HCT116 (cell line): Measurements from ENCODE around the gene TCF7L1. TPM values are rescaled to one million over a fixed set of nuclear protein-coding genes. Genes with fewer than 3 reads are reported as not detected.

ENCODE experiments used
- ATAC-seq: fragments of 200-7000 bp; cut with Tn5 transposase; 2 replicates; pipeline ENCODE4 v1.9.1; 2020; ENCODE audit warnings: mild to moderate bottlenecking, moderate library complexity
- BruUV-seq: library from RNA; stranded (reverse); fragments of 400-500 nt; replicated peaks from 2 replicates; lab custom pipeline; 2021; lab: Mats Ljungman, UMichigan
- CTCF ChIA-PET: fragments of 300-600 bp; sonication (Branson Sonifier 250); formaldehyde crosslinking; loops from one replicate; lab custom pipeline; 2021; ENCODE audit warnings: antibody characterized with exemption; lab: Charles Lee
- POLR2A ChIA-PET: fragments of 300-600, 350-600 bp; sonication (Branson Sonifier 250); formaldehyde crosslinking; loops from one replicate; lab custom pipeline; 2021; ENCODE audit warnings: antibody characterized with exemption; lab: Charles Lee
- RAD21 ChIA-PET, 2 experiments: fragments of 300-600 bp; sonication (Branson Sonifier 250); formaldehyde crosslinking; loops; one replicate each; lab custom pipeline; 2023; ENCODE audit warnings: low total read pairs in 2 of 2; ENCODE audit not compliant: uncharacterized antibody in 2 of 2, unreplicated experiment in 2 of 2, low non-redundant PET in 1 of 2; lab: Charles Lee
- DNase-seq: peaks from one replicate; pipeline ENCODE4 v3.0.0-alpha.2; 2010; ENCODE audit warnings: low read depth, low spot score
- H2AFZ ChIP-seq: fragments of 200-600 bp; shearing (Covaris generic), sonication (generic); 2 replicates; pipeline ENCODE4 v1.6.1; 2017; ENCODE audit warnings: low read depth, mixed run types, mixed read lengths, antibody characterized with exemption, low read length; ENCODE audit not compliant: poor library complexity, severe bottlenecking
- H3K27ac ChIP-seq: 2 replicates; pipeline ENCODE4 v1.5.1; 2012; ENCODE audit warnings: low read depth, low read length
- H3K27me3 ChIP-seq: fragments of 200-600 bp; sonication (generic); 2 replicates; pipeline ENCODE4 v1.6.1; 2016; ENCODE audit warnings: mixed run types, low read length, mixed read lengths; ENCODE audit not compliant: insufficient read depth
- H3K36me3 ChIP-seq, 2 experiments: fragments of 200-500 bp in 1 of 2; fragments of 200-600 bp in 1 of 2; sonication (Bioruptor generic) in 1 of 2; sonication (generic) in 1 of 2; 2 replicates each; pipeline versions ENCODE4 v1.5.1 to v1.6.1; 2014 to 2016; ENCODE audit warnings: low read length in 2 of 2, inconsistent platforms in 1 of 2, mixed read lengths in 1 of 2, mixed run types in 1 of 2; ENCODE audit not compliant: insufficient read depth in 2 of 2, control insufficient read depth in 1 of 2
- H3K4me1 ChIP-seq, 2 experiments: fragments of 200-600 bp in 1 of 2; sonication (generic) in 1 of 2; 2 replicates each; pipeline versions ENCODE4 v1.5.1 to v1.6.1; 2012 to 2017; ENCODE audit warnings: low read length in 2 of 2, inconsistent platforms in 1 of 2, mild to moderate bottlenecking in 1 of 2, mixed read lengths in 1 of 2, mixed run types in 1 of 2, moderate library complexity in 1 of 2; ENCODE audit not compliant: insufficient read depth in 2 of 2, control insufficient read depth in 1 of 2
- H3K4me2 ChIP-seq: fragments of 200-600 bp; sonication (generic); 2 replicates; pipeline ENCODE4 v1.6.1; 2017; ENCODE audit warnings: mixed run types, low read length, mixed read lengths
- H3K4me3 ChIP-seq, 2 experiments: fragments of 200-600 bp in 1 of 2; sonication (generic) in 1 of 2; replicated peaks in 1 of 2; 2 replicates each; pipeline ENCODE4 v1.5.1; 2011 to 2016; ENCODE audit warnings: low read length in 2 of 2, control low read depth in 1 of 2, low read depth in 1 of 2, mild to moderate bottlenecking in 1 of 2, mixed read lengths in 1 of 2, mixed run types in 1 of 2
- H3K79me2 ChIP-seq: fragments of 200-600 bp; sonication (generic); 2 replicates; pipeline ENCODE4 v1.6.1; 2017; ENCODE audit warnings: mild to moderate bottlenecking, mixed run types, low read length, moderate library complexity, mixed read lengths; ENCODE audit not compliant: insufficient read depth
- H3K9ac ChIP-seq: fragments of 200-600 bp; sonication (generic); 2 replicates; pipeline ENCODE4 v1.6.1; 2016; ENCODE audit warnings: low read length, mixed read lengths
- H3K9me2 ChIP-seq: fragments of 200-600 bp; sonication (generic), shearing (Covaris generic); 2 replicates; pipeline ENCODE4 v1.6.1; 2017; ENCODE audit warnings: mixed run types, mild to moderate bottlenecking, moderate library complexity; ENCODE audit not compliant: insufficient read depth
- H3K9me3 ChIP-seq, 2 experiments: fragments of 200-500 bp in 1 of 2; fragments of 200-600 bp in 1 of 2; sonication (Bioruptor generic) in 1 of 2; sonication (generic) in 1 of 2; 2 replicates each; pipeline ENCODE4 v1.6.1; 2014 to 2017; ENCODE audit warnings: low read length in 2 of 2, mixed read lengths in 2 of 2, inconsistent platforms in 1 of 2, low read depth in 1 of 2, mild to moderate bottlenecking in 1 of 2, mixed run types in 1 of 2, moderate library complexity in 1 of 2; ENCODE audit not compliant: control insufficient read depth in 1 of 2, insufficient read depth in 1 of 2
- H4K20me1 ChIP-seq: fragments of 200-600 bp; sonication (generic), shearing (Covaris generic); 2 replicates; pipeline ENCODE4 v1.6.1; 2017; ENCODE audit warnings: mixed run types, mild to moderate bottlenecking, moderate library complexity; ENCODE audit not compliant: insufficient read depth
- ATF3 ChIP-seq: IDR thresholded peaks from 2 replicates; pipeline ENCODE4 v1.6.1; 2012
- CBX3 ChIP-seq: IDR thresholded peaks from 2 replicates; pipeline ENCODE4 v1.6.1; 2012; ENCODE audit warnings: low read depth
- CEBPB ChIP-seq: IDR thresholded peaks from 2 replicates; pipeline ENCODE4 v1.6.1; 2012; ENCODE audit warnings: low read depth
- CTCF ChIP-seq, 3 experiments: fragments of 200-600 bp in 1 of 3; sonication (generic) in 1 of 3; IDR thresholded peaks in 2 of 3; conservative IDR thresholded peaks in 1 of 3; 2 replicates each; pipeline ENCODE4 v1.5.1; 2012 to 2017; ENCODE audit warnings: low read depth in 2 of 3, low read length in 2 of 3, antibody characterized with exemption in 1 of 3, borderline replicate concordance in 1 of 3, control low read depth in 1 of 3, mild to moderate bottlenecking in 1 of 3, mixed read lengths in 1 of 3, mixed run types in 1 of 3, moderate library complexity in 1 of 3; ENCODE audit not compliant: insufficient read depth in 1 of 3
- EGR1 ChIP-seq: IDR thresholded peaks from 2 replicates; pipeline ENCODE4 v1.6.1; 2012; ENCODE audit warnings: low read depth
- ELF1 ChIP-seq: IDR thresholded peaks from 2 replicates; pipeline ENCODE4 v1.6.1; 2012; ENCODE audit warnings: low read depth, borderline replicate concordance
- EZH2 ChIP-seq: fragments of 200-600 bp; sonication (generic); IDR thresholded peaks from 2 replicates; pipeline ENCODE4 v1.6.1; 2017; ENCODE audit warnings: antibody characterized with exemption, mixed run types
- EZH2phosphoT487 ChIP-seq: fragments of 200-600 bp; IDR thresholded peaks from 2 replicates; pipeline ENCODE4 v1.6.1; 2018; ENCODE audit warnings: antibody characterized with exemption, borderline replicate concordance
- FOSL1 ChIP-seq: IDR thresholded peaks from 2 replicates; pipeline ENCODE4 v1.6.1; 2012; ENCODE audit warnings: low read depth
- JUND ChIP-seq: IDR thresholded peaks from 2 replicates; pipeline ENCODE4 v1.6.1; 2012
- MAX ChIP-seq: IDR thresholded peaks from 2 replicates; pipeline ENCODE4 v1.6.1; 2012
- POLR2A ChIP-seq: IDR thresholded peaks from 2 replicates; pipeline ENCODE4 v1.7.0; 2011; ENCODE audit warnings: borderline replicate concordance; ENCODE audit not compliant: insufficient read depth, insufficient read length; ENCODE audit errors: extremely low read depth
- POLR2AphosphoS5 ChIP-seq: IDR thresholded peaks from 2 replicates; pipeline ENCODE4 v1.6.1; 2011; ENCODE audit warnings: mild to moderate bottlenecking, low read depth, low read length, moderate library complexity
- SIN3A ChIP-seq: IDR thresholded peaks from 2 replicates; pipeline ENCODE4 v1.6.1; 2012; ENCODE audit warnings: low read depth
- SP1 ChIP-seq: IDR thresholded peaks from 2 replicates; pipeline ENCODE4 v1.6.1; 2012; ENCODE audit warnings: low read depth
- SRF ChIP-seq: IDR thresholded peaks from 2 replicates; pipeline ENCODE4 v1.6.1; 2012; ENCODE audit warnings: low read depth
- TCF7L2 ChIP-seq: IDR thresholded peaks from 2 replicates; pipeline ENCODE4 v1.7.0; 2011; ENCODE audit warnings: borderline replicate concordance, inconsistent platforms; ENCODE audit not compliant: insufficient read depth, insufficient read length; ENCODE audit errors: extremely low read depth
- YY1 ChIP-seq: IDR thresholded peaks from 2 replicates; pipeline ENCODE4 v1.6.1; 2011; ENCODE audit warnings: low read length, low read depth, moderate library complexity, mild to moderate bottlenecking; ENCODE audit not compliant: insufficient replicate concordance; ENCODE audit errors: extremely low read depth
- ZBTB33 ChIP-seq: IDR thresholded peaks from 2 replicates; pipeline ENCODE4 v1.6.1; 2011; ENCODE audit warnings: mild to moderate bottlenecking, low read length, moderate library complexity; ENCODE audit not compliant: insufficient replicate concordance; ENCODE audit errors: extremely low read depth
- ZFX ChIP-seq: fragments of 450-650 bp; IDR thresholded peaks from 2 replicates; pipeline ENCODE4 v1.6.1; 2017
- ZNF274 ChIP-seq: fragments of 200-500 bp; sonication (Bioruptor generic); IDR thresholded peaks from 2 replicates; pipeline ENCODE4 v1.6.1; 2014; ENCODE audit warnings: mild to moderate bottlenecking, low read depth, low read length, inconsistent platforms
- intact Hi-C: fragments of 100-400 bp; cut with micrococcal nuclease; formaldehyde crosslinking; loops from 2 replicates; pipeline ENCODE4 v1.10.0; 2022
- total RNA-seq: library from RNA; stranded (reverse); gene quantifications from one replicate; pipeline ENCODE4 v1.2.1, GENCODE V29; 2021; ENCODE audit not compliant: unreplicated experiment

TCF7L1 gene
- total RNA-seq, 1 experiment from 2014 or later: 10.3 TPM

GRCh38 chr2:85248773-85249509, 115.7 kb downstream of the TCF7L1 start:
- Histone ChIP-seq H3K27me3 (no peaks in the 10 kb centered on the region), H4K20me1 (no peaks in the 10 kb centered on the region), H2AFZ (no peak overlapping the region), H3K27ac (peak overlapping the region; percentile 23; the same call in 1 of the 2 replicates), H3K9ac (no peak overlapping the region), H3K36me3 (no peaks in the 10 kb centered on the region), H3K4me1 (peaks cover 14 to 15% of the 10 kb centered on the region in 2 experiments), H3K9me3 (no peaks in the 10 kb centered on the region), H3K79me2 (no peaks in the 10 kb centered on the region), H3K9me2 (no peaks in the 10 kb centered on the region), H3K4me3 (no peak overlapping the region), H3K4me2 (peak overlapping the region; percentile 63)
- DNase-seq (peak; percentile 29), ATAC-seq (peak; percentile 70)
- ChIA-PET POLR2A (no interaction called here), RAD21 (no interaction called here), CTCF (no interaction called here)
- intact Hi-C loops: no loop called here
- no TSS peak for BruUV-seq
- no peak for TF ChIP-seq TCF7L2
- TF ChIP-seq CTCF (IDR thresholded peaks at IDR 0.05 in 2 of 3, conservative IDR thresholded peaks at IDR 0.05 in 1 of 3; ENCODE audit: borderline replicate concordance in 1 of 3, insufficient read depth in 1 of 3, low read depth in 2 of 3, low read length in 2 of 3): no peak
- peak; percentile 41; the same call in 1 of the 2 replicates for TF ChIP-seq CBX3
- TF ChIP-seq POLR2AphosphoS5: no peak
- no peak for TF ChIP-seq ZFX
- TF ChIP-seq ATF3: no peak
- peak; percentile 36 for TF ChIP-seq FOSL1
- TF ChIP-seq MAX: no peak
- no peak for TF ChIP-seq ELF1
- TF ChIP-seq SIN3A: 0 out of 2 replicates have a peak, but pooled peaks have one; percentile 40
- no peak for TF ChIP-seq POLR2A
- no peak for TF ChIP-seq ZBTB33
- no peak for TF ChIP-seq EZH2phosphoT487
- no peak for TF ChIP-seq EGR1
- TF ChIP-seq SRF: 0 out of 2 replicates have a peak, but pooled peaks have one; percentile 16
- no peak for TF ChIP-seq EZH2
- TF ChIP-seq JUND: peak; percentile 30
- peak; percentile 66 for TF ChIP-seq SP1
- no peak for TF ChIP-seq YY1
- TF ChIP-seq ZNF274: no peak
- no peak for TF ChIP-seq CEBPB
